GM12872 (cell line): ENCODE measurements around the gene PURB.

Experiments used
- TF ChIP-seq, protein P1 (sequence below): IDR thresholded peaks from 3 replicates; pipeline ENCODE4 v1.5.1; 2011; ENCODE audit warnings: low read depth, mild to moderate bottlenecking, low read length, moderate library complexity; ENCODE audit not compliant: insufficient read depth

The PURB gene

DNA sequence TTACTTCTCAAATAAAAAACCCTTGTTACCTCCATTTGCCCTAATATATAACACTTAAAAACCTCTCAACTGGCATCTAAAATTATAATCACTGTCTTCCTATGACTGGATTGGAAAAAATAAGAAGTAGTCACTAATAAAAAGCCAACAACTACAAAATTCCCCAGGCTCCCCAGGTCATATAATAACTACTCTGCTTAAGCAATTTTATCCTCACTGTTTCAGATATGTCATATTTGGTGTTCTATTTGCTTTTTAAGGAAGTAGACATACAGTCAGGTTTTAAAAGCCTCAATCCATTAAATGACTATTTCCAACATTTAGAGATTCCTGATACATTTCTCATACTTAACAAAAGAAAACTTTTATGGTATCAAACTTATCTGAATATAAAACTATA lies 39.9 kb downstream of the PURB start:
- TF ChIP-seq, protein P1, sequence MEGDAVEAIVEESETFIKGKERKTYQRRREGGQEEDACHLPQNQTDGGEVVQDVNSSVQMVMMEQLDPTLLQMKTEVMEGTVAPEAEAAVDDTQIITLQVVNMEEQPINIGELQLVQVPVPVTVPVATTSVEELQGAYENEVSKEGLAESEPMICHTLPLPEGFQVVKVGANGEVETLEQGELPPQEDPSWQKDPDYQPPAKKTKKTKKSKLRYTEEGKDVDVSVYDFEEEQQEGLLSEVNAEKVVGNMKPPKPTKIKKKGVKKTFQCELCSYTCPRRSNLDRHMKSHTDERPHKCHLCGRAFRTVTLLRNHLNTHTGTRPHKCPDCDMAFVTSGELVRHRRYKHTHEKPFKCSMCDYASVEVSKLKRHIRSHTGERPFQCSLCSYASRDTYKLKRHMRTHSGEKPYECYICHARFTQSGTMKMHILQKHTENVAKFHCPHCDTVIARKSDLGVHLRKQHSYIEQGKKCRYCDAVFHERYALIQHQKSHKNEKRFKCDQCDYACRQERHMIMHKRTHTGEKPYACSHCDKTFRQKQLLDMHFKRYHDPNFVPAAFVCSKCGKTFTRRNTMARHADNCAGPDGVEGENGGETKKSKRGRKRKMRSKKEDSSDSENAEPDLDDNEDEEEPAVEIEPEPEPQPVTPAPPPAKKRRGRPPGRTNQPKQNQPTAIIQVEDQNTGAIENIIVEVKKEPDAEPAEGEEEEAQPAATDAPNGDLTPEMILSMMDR = no peak

DNA sequence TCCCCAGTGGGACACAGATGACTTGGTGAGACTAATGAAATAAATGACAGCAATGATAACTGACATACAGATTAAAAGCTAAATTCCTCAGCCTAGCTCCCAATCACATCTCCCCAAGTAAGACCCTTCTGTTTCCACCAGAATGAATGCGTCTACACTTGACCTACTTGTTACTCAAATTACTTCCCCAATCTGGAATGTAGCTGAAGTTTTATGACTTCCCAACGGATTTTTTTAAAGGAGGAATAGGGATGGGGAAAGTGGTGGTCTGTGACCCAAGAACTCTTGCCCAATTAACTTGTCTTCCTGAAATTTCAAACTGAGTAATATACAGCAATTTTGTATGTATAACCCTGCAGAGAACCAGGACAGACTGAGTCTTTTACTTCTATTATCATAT lies 46.6 kb downstream of the PURB start:
- TF ChIP-seq, protein P1 = no peak

DNA sequence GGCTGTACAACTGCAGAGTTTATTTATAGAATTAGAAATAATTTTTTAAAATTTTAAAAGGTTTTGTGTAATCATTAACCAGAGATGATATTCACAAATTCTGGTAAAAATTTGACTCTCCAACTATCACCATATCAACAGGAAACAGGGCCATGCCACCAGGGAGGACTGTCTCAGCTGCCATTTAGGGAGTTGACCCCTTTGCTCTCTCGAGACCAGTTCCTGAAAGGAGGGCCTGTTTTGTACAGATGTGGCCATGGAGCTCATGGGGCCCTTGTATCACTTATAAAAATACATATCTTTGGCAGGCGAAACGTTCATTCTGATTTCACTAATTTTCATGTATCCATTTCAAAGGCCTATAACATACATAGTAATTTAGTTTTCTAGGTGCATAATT lies 57.8 kb downstream of the PURB start:
- TF ChIP-seq, protein P1 = no peak
